Fibroblast of peridontal ligament (primary cell): ENCODE measurements around the gene ADNP2.

Experiments used
- DNase-seq: peaks from one replicate; pipeline ENCODE4 v3.0.0-alpha.2; 2010; ENCODE audit errors: extremely low read depth

Gene ADNP2

GRCh38 chr18:80106482-80107051 is 2.5 kb upstream of the ADNP2 start:
- no peak for DNase-seq

- DNase-seq, result no peak
Measured at GRCh38 chr18:80107426-80107825, 1.6 kb upstream of the ADNP2 start.

- DNase-seq, result no peak
Measured at GRCh38 chr18:80108121-80108536, 933 bp upstream of the ADNP2 start.

GRCh38 chr18:80109676-80110078 is 615 bp downstream of the ADNP2 start:
- peak; percentile 23 for DNase-seq

- no peak for DNase-seq
Measured at GRCh38 chr18:80112624-80113248, 3.7 kb downstream of the ADNP2 start.

- DNase-seq, result no peak
Measured at GRCh38 chr18:80115035-80115434, 6.0 kb downstream of the ADNP2 start.

GRCh38 chr18:80119111-80119510 is 10.0 kb downstream of the ADNP2 start:
- no peak for DNase-seq

- DNase-seq, result no peak
Measured at GRCh38 chr18:80120932-80121331, 11.9 kb downstream of the ADNP2 start.

GRCh38 chr18:80124131-80124530 is 15.1 kb downstream of the ADNP2 start:
- DNase-seq, result no peak

GRCh38 chr18:80126797-80127196 is 17.7 kb downstream of the ADNP2 start:
- DNase-seq, result no peak

- no peak for DNase-seq
Measured at GRCh38 chr18:80127635-80128034, 18.6 kb downstream of the ADNP2 start.

GRCh38 chr18:80129672-80130367 is 20.8 kb downstream of the ADNP2 start:
- DNase-seq, result no peak

- DNase-seq, result no peak
Measured at GRCh38 chr18:80130555-80130954, 21.5 kb downstream of the ADNP2 start.

- DNase-seq, result no peak
Measured at GRCh38 chr18:80132180-80132812, 23.2 kb downstream of the ADNP2 start.

GRCh38 chr18:80133124-80133523 is 24.1 kb downstream of the ADNP2 start:
- DNase-seq, result no peak

- no peak for DNase-seq
Measured at GRCh38 chr18:80135136-80135535, 26.1 kb downstream of the ADNP2 start.

GRCh38 chr18:80136679-80137078 is 27.6 kb downstream of the ADNP2 start:
- no peak for DNase-seq

- DNase-seq, result no peak
Measured at GRCh38 chr18:80137137-80137536, 28.1 kb downstream of the ADNP2 start.

GRCh38 chr18:80137976-80138375 is 28.9 kb downstream of the ADNP2 start:
- DNase-seq, result no peak

- no peak for DNase-seq
Measured at GRCh38 chr18:80140455-80140985, 31.5 kb downstream of the ADNP2 start.

- peak; percentile 41 for DNase-seq
Measured at GRCh38 chr18:80143881-80144280, 34.8 kb downstream of the ADNP2 start.

- DNase-seq, result peak; percentile 35
Measured at GRCh38 chr18:80145196-80145804, 36.2 kb downstream of the ADNP2 start.
